Ishikawa (cell line): Measurements from ENCODE around the gene RHOV.

Experiments
- CEBPB ChIP-seq: IDR thresholded peaks from 2 replicates; pipeline ENCODE4 v1.6.1; 2012
- CREB1 ChIP-seq: IDR thresholded peaks from 2 replicates; pipeline ENCODE4 v1.6.1; 2012; ENCODE audit warnings: low read depth
- EGR1 ChIP-seq: IDR thresholded peaks from 2 replicates; pipeline ENCODE4 v1.6.1; 2012
- EP300 ChIP-seq: IDR thresholded peaks from 2 replicates; pipeline ENCODE4 v1.6.1; 2012; ENCODE audit warnings: borderline replicate concordance
- NFIC ChIP-seq: IDR thresholded peaks from 2 replicates; pipeline ENCODE4 v1.6.1; 2012
- RAD21 ChIP-seq: IDR thresholded peaks from 2 replicates; pipeline ENCODE4 v1.6.1; 2012; ENCODE audit warnings: low read depth
- TAF1 ChIP-seq: IDR thresholded peaks from 2 replicates; pipeline ENCODE4 v1.6.1; 2012; ENCODE audit warnings: low read depth, mild to moderate bottlenecking
- TCF12 ChIP-seq: IDR thresholded peaks from 2 replicates; pipeline ENCODE4 v1.6.1; 2012; ENCODE audit warnings: low read depth
- YY1 ChIP-seq: IDR thresholded peaks from 2 replicates; pipeline ENCODE4 v1.6.1; 2012; ENCODE audit warnings: low read depth
- TF ChIP-seq, protein P1 (sequence below): IDR thresholded peaks from 2 replicates; pipeline ENCODE4 v1.6.1; 2012; ENCODE audit warnings: low read depth, mild to moderate bottlenecking
- TF ChIP-seq, protein P2 (sequence below): IDR thresholded peaks from 2 replicates; pipeline ENCODE4 v1.6.1; 2012
- TF ChIP-seq, protein P3 (sequence below): IDR thresholded peaks from 2 replicates; pipeline ENCODE4 v1.6.1; 2012

DNA sequence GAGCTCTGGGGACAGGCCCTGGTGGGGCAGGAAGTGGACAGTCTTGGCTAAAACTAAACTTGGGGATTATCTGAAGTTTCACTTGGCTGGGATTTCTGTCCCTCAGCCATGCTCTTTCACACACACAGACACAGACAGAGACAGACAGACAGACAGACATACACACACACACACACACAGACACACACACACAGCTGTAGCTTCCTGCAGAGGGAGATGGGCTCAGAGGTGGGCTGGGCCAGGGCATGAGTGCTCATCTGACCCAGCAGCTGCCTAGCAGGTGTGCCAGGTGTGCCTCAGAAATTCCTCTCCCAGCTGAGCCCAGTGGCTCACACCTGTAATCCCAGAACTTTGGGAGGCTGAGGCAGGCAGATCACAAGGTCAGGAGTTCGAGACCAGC is 3.3 kb downstream of the RHOV start:
- TF ChIP-seq EP300 (no peak), YY1 (no peak), EGR1 (no peak), TAF1 (no peak), RAD21 (no peak), TCF12 (no peak), NFIC (no peak), CREB1 (no peak), CEBPB (no peak)
- TF ChIP-seq, protein P1, sequence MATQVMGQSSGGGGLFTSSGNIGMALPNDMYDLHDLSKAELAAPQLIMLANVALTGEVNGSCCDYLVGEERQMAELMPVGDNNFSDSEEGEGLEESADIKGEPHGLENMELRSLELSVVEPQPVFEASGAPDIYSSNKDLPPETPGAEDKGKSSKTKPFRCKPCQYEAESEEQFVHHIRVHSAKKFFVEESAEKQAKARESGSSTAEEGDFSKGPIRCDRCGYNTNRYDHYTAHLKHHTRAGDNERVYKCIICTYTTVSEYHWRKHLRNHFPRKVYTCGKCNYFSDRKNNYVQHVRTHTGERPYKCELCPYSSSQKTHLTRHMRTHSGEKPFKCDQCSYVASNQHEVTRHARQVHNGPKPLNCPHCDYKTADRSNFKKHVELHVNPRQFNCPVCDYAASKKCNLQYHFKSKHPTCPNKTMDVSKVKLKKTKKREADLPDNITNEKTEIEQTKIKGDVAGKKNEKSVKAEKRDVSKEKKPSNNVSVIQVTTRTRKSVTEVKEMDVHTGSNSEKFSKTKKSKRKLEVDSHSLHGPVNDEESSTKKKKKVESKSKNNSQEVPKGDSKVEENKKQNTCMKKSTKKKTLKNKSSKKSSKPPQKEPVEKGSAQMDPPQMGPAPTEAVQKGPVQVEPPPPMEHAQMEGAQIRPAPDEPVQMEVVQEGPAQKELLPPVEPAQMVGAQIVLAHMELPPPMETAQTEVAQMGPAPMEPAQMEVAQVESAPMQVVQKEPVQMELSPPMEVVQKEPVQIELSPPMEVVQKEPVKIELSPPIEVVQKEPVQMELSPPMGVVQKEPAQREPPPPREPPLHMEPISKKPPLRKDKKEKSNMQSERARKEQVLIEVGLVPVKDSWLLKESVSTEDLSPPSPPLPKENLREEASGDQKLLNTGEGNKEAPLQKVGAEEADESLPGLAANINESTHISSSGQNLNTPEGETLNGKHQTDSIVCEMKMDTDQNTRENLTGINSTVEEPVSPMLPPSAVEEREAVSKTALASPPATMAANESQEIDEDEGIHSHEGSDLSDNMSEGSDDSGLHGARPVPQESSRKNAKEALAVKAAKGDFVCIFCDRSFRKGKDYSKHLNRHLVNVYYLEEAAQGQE: no peak
- TF ChIP-seq, protein P2, sequence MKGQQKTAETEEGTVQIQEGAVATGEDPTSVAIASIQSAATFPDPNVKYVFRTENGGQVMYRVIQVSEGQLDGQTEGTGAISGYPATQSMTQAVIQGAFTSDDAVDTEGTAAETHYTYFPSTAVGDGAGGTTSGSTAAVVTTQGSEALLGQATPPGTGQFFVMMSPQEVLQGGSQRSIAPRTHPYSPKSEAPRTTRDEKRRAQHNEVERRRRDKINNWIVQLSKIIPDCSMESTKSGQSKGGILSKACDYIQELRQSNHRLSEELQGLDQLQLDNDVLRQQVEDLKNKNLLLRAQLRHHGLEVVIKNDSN: no peak
- TF ChIP-seq, protein P3, sequence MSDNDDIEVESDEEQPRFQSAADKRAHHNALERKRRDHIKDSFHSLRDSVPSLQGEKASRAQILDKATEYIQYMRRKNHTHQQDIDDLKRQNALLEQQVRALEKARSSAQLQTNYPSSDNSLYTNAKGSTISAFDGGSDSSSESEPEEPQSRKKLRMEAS: no peak
